PC-9 (cell line): ENCODE data around the gene MPST. TPM values are rescaled to one million over a fixed set of nuclear protein-coding genes. Genes with fewer than 3 reads are reported as not detected.
A peak's percentile ranks its signal among the peaks of the same experiment; 100 is the strongest.

Experiments
- BruUV-seq: library from RNA; stranded (reverse); fragments of 400-500 nt; replicated peaks from 2 replicates; lab custom pipeline; 2021; lab: Mats Ljungman, UMichigan
- CTCF ChIA-PET: fragments of 300-600 bp; sonication (Branson Sonifier 250); formaldehyde crosslinking; loops from one replicate; lab custom pipeline; 2022; ENCODE audit warnings: antibody characterized with exemption; lab: Charles Lee
- POLR2A ChIA-PET: fragments of 300-600 bp; sonication (Branson Sonifier 250); formaldehyde crosslinking; loops from one replicate; lab custom pipeline; 2022; ENCODE audit warnings: antibody characterized with exemption; ENCODE audit not compliant: unreplicated experiment; lab: Charles Lee
- DNase-seq, 2 experiments: peaks; one replicate each; pipeline versions ENCODE4 v3.0.0 to v3.0.0-alpha.2; 2015 to 2022; ENCODE audit warnings: mixed read lengths in 1 of 2
- H2AFZ ChIP-seq: fragments of 200-600 bp; sonication (generic); 2 replicates; pipeline ENCODE4 v1.8.1; 2017; ENCODE audit warnings: antibody characterized with exemption
- H3F3A ChIP-seq: fragments of 200-600 bp; sonication (generic); 2 replicates; pipeline ENCODE4 v1.8.1; 2017; ENCODE audit warnings: antibody characterized with exemption, mild to moderate bottlenecking, low read depth; ENCODE audit not compliant: insufficient read depth
- H3K27ac ChIP-seq: fragments of 200-600 bp; sonication (generic); 2 replicates; pipeline ENCODE4 v1.6.1; 2016; ENCODE audit warnings: mixed run types
- H3K27me3 ChIP-seq: fragments of 200-600 bp; sonication (generic); 2 replicates; pipeline ENCODE4 v1.6.1; 2016; ENCODE audit warnings: low read depth, mixed run types; ENCODE audit not compliant: insufficient read depth
- H3K36me3 ChIP-seq: fragments of 200-600 bp; sonication (generic); 2 replicates; pipeline ENCODE4 v1.6.1; 2016; ENCODE audit warnings: low read depth, mixed run types
- H3K4me1 ChIP-seq: fragments of 200-600 bp; sonication (generic); replicated peaks from 2 replicates; pipeline ENCODE4 v1.6.1; 2016; ENCODE audit warnings: mixed run types; ENCODE audit not compliant: insufficient read depth
- H3K4me2 ChIP-seq: fragments of 200-600 bp; sonication (generic); 2 replicates; pipeline ENCODE4 v1.6.1; 2017; ENCODE audit warnings: mixed run types
- H3K4me3 ChIP-seq: fragments of 200-600 bp; sonication (generic); 2 replicates; pipeline ENCODE4 v1.6.1; 2016; ENCODE audit warnings: mixed run types
- H3K79me2 ChIP-seq: fragments of 200-600 bp; sonication (generic); 2 replicates; pipeline ENCODE4 v1.6.1; 2017; ENCODE audit warnings: low read depth, mixed run types
- H3K9me2 ChIP-seq: fragments of 200-600 bp; sonication (generic); 2 replicates; pipeline ENCODE4 v1.8.1; 2017; ENCODE audit warnings: mild to moderate bottlenecking; ENCODE audit not compliant: insufficient read depth
- H3K9me3 ChIP-seq: fragments of 200-600 bp; sonication (generic); 2 replicates; pipeline ENCODE4 v1.8.1; 2016; ENCODE audit warnings: low read depth; ENCODE audit not compliant: insufficient read depth
- H4K20me1 ChIP-seq: fragments of 200-600 bp; sonication (generic); 2 replicates; pipeline ENCODE4 v1.8.1; 2017; ENCODE audit not compliant: insufficient read depth
- EZH2 ChIP-seq: fragments of 200-600 bp; sonication (generic); IDR thresholded peaks from 2 replicates; pipeline ENCODE4 v1.8.0; 2017; ENCODE audit warnings: antibody characterized with exemption, low read depth
- intact Hi-C: fragments of 100-400 bp; cut with micrococcal nuclease; formaldehyde crosslinking; loops from one replicate; pipeline ENCODE4 v1.10.0; 2022; ENCODE audit not compliant: unreplicated experiment
- total RNA-seq: library from RNA; stranded (reverse); gene quantifications from 2 replicates; pipeline ENCODE4 v1.2.3, GENCODE V29; 2021
- TF ChIP-seq, protein P1 (sequence below): fragments of 200-600 bp; sonication (generic); conservative IDR thresholded peaks from 2 replicates; pipeline ENCODE4 v1.6.1; 2017; ENCODE audit warnings: mixed run types, antibody characterized with exemption, mild to moderate bottlenecking, moderate library complexity

The MPST gene
- total RNA-seq, 1 experiment from 2014 or later: 75.9 TPM

DNA sequence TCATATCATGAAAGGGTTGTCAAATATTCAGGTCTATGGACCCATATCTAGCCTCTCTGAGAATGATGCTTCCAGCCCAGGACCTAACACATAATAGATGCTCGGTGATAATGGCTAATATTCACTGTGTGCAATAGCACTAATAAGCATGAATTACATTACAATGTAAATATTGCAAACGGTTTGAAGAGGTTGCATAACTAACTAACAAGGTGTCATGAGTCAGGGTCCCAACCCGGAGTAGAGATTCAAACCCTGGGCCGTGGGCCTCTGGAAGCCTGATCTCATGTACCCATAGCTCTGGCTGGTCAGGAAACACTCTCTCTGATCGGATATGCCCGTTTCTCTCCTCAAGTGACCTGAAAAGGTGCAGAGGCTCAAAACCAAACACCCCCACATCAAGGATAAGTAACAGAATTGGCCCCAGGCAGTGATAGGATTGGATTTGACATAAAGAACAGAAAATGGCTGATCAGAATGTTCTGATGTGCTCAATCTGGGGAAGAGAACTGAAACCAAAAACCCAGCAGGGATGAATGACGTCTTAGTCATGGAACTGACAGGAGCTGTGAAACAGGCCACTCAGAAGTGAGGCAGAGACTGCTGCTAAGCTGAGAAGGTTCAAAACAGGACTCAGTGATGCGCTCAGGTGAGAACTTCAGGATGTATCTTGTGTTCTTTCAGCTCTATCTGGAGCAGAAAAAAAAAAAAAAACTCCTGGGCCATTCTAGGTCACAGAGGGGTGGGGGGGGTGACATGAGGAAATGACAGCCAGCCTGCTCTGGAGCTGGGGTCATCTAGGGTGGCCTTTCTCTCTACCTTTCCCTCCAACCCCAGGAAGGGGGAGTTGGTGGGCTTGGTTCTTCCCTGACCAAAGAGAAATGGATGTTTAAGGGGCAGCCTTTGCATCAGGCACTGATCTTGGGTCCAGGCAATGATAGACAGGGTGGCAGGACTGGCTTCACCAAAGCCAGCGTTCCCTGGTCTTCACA is 25.4 kb downstream of the MPST start:
- POLR2A ChIA-PET: interaction anchor here (0.7 kb wide), 1 partner anchor 547 kb away, joined by 4 read pairs; no protein-coding TSS in a partner anchor
- CTCF ChIA-PET: interaction anchor here (0.5 to 0.8 kb wide), 5 partner anchors 60 to 861 kb away, joined by 3 to 11 read pairs (median 3); no protein-coding TSS in a partner anchor
- Histone ChIP-seq H3K36me3 (no peaks in the 10 kb centered on the region), H3K79me2 (no peaks in the 10 kb centered on the region), H4K20me1 (no peaks in the 10 kb centered on the region), H3K4me1 (peaks cover 36% of the 10 kb centered on the region), H3F3A (peaks cover 27% of the 10 kb centered on the region; the same call in 1 of the 2 replicates), H3K27me3 (no peaks in the 10 kb centered on the region), H3K9me2 (no peaks in the 10 kb centered on the region), H2AFZ (no peak overlapping the region), H3K4me2 (peak overlapping the region; percentile 28), H3K9me3 (no peaks in the 10 kb centered on the region), H3K4me3 (no peak overlapping the region), H3K27ac (0 out of 2 replicates have a peak overlapping the region, but pooled peaks have one; percentile 2)
- peak in 1 of 2 experiments; percentile 74 for DNase-seq
- no TSS peak for BruUV-seq
- no peak for TF ChIP-seq EZH2
- TF ChIP-seq, protein P1, sequence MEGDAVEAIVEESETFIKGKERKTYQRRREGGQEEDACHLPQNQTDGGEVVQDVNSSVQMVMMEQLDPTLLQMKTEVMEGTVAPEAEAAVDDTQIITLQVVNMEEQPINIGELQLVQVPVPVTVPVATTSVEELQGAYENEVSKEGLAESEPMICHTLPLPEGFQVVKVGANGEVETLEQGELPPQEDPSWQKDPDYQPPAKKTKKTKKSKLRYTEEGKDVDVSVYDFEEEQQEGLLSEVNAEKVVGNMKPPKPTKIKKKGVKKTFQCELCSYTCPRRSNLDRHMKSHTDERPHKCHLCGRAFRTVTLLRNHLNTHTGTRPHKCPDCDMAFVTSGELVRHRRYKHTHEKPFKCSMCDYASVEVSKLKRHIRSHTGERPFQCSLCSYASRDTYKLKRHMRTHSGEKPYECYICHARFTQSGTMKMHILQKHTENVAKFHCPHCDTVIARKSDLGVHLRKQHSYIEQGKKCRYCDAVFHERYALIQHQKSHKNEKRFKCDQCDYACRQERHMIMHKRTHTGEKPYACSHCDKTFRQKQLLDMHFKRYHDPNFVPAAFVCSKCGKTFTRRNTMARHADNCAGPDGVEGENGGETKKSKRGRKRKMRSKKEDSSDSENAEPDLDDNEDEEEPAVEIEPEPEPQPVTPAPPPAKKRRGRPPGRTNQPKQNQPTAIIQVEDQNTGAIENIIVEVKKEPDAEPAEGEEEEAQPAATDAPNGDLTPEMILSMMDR: no peak
- intact Hi-C loops: loop anchor here (1.0 to 10.0 kb wide), 5 partner anchors 152 to 498 kb away; no protein-coding TSS in a partner anchor

DNA sequence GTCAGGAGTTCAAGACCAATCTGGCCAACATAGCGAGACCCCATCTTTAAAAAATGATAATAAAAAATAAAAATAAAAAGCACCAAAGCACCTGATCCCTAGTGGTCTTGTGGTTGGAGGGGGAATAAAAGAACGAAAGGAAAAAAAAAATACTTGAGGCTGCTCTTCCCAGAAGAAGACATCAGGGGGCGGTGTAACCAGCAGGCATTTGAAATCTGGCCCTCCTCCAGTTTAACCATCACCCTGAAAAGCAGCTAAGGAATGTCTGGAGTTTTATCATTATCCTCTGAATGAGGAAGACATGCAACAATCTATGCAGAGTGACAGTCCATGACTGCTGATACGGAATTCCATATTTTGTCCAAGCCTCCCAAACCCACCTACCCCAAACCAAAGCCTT is 26.4 kb downstream of the MPST start:
- no peaks in the 10 kb centered on the region for H4K20me1 ChIP-seq
- POLR2A ChIA-PET: interaction anchor here (0.7 kb wide), 1 partner anchor 183 kb away, joined by 6 read pairs; no protein-coding TSS in a partner anchor
- intact Hi-C loops: loop anchor here (5.0 to 10.0 kb wide), 2 partner anchors 151 to 209 kb away; no protein-coding TSS in a partner anchor

DNA sequence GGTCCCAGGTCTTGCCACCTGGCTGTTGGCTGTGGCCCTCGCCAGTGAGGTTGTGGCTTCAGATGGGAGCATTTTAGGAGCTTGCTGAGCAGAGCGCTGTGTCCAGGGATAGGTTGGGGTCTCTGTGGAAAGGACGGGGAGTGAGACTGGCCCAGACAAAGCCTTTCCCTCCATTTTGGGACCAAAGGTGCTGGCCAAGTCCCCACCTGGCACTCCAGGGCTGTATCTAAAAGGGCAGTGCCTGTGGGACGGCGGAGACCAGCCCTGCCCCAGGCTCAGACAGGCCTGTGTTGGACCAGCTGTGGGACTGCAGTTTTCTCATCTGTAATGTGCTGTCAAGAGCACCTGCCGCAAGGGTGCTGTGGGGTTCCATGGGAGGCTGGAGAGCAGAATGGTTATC is 27.0 kb downstream of the MPST start:
- BruUV-seq: no TSS peak
- DNase-seq: no peak
- H4K20me1 ChIP-seq: no peaks in the 10 kb centered on the region

More for the DNA sequence above, 26.4 kb downstream of the MPST start:
- no peak overlapping the region for H2AFZ ChIP-seq
- peaks cover 26% of the 10 kb centered on the region for H3K4me1 ChIP-seq
- no peak overlapping the region for H3K4me2 ChIP-seq
- H3K9me2 ChIP-seq: no peaks in the 10 kb centered on the region
- H3K27me3 ChIP-seq: no peaks in the 10 kb centered on the region
- H3K79me2 ChIP-seq: no peaks in the 10 kb centered on the region
- CTCF ChIA-PET: interaction anchor here (0.7 kb wide), 1 partner anchor 193 kb away, joined by 4 read pairs; no protein-coding TSS in a partner anchor
- DNase-seq: no peak
- BruUV-seq: no TSS peak
- no peak overlapping the region for H3K4me3 ChIP-seq
- no peak overlapping the region for H3K27ac ChIP-seq
- H3K36me3 ChIP-seq: no peaks in the 10 kb centered on the region
- H3K9me3 ChIP-seq: no peaks in the 10 kb centered on the region
- peaks cover 17% of the 10 kb centered on the region; the same call in 1 of the 2 replicates for H3F3A ChIP-seq
- TF ChIP-seq EZH2: no peak
- TF ChIP-seq, protein P1: peak; percentile 84

More for the DNA sequence above, 27.0 kb downstream of the MPST start:
- intact Hi-C loops: loop anchor here (5.0 to 10.0 kb wide), 2 partner anchors 151 to 208 kb away; no protein-coding TSS in a partner anchor
- H3K9me2 ChIP-seq: no peaks in the 10 kb centered on the region
- H3K9me3 ChIP-seq: no peaks in the 10 kb centered on the region
- no peak overlapping the region for H3K4me3 ChIP-seq
- ChIA-PET CTCF (no interaction called here), POLR2A (no interaction called here)
- no peak overlapping the region for H3K27ac ChIP-seq
- H3K4me2 ChIP-seq: no peak overlapping the region
- peaks cover 19% of the 10 kb centered on the region for H3K4me1 ChIP-seq
- H3K36me3 ChIP-seq: no peaks in the 10 kb centered on the region
- no peak overlapping the region for H2AFZ ChIP-seq
- peaks cover 11% of the 10 kb centered on the region; the same call in 1 of the 2 replicates for H3F3A ChIP-seq
- no peaks in the 10 kb centered on the region for H3K27me3 ChIP-seq
- TF ChIP-seq EZH2: no peak
- TF ChIP-seq, protein P1: no peak
- no peaks in the 10 kb centered on the region for H3K79me2 ChIP-seq
